CD14-positive monocyte (primary cell): ENCODE results near the gene SPATA6L. TPM values are rescaled to one million over a fixed set of nuclear protein-coding genes. Genes with fewer than 3 reads are reported as not detected.

ENCODE experiments used
- DNase-seq, 3 donors: peaks; one replicate each; pipeline ENCODE4 v3.0.0-alpha.2; 2011 to 2022
- H2AFZ ChIP-seq: 2 replicates; pipeline ENCODE4 v1.6.0; 2012; ENCODE audit warnings: mild to moderate bottlenecking, low read depth, low read length, inconsistent platforms; ENCODE audit not compliant: insufficient read depth, poor library complexity, severe bottlenecking
- H3K27ac ChIP-seq, 2 donors: 1 replicate in 1 of 2; 2 replicates in 1 of 2; pipeline ENCODE4 v1.5.1; 2012 to 2013; ENCODE audit warnings: low read length in 2 of 2, control low read depth in 1 of 2, inconsistent platforms in 1 of 2, low read depth in 1 of 2, mild to moderate bottlenecking in 1 of 2
- H3K27me3 ChIP-seq, 2 donors: one replicate each; pipeline versions ENCODE4 v1.6.0 to v1.6.1; 2011 to 2013; ENCODE audit warnings: low read length in 2 of 2; ENCODE audit not compliant: control insufficient read depth in 2 of 2, insufficient read depth in 2 of 2
- H3K36me3 ChIP-seq, 2 donors: replicated peaks in 1 of 2; 1 replicate in 1 of 2; 2 replicates in 1 of 2; pipeline versions ENCODE4 v1.5.1 to v1.6.1; 2012 to 2013; ENCODE audit warnings: low read length in 2 of 2, control low read depth in 1 of 2, inconsistent platforms in 1 of 2, mild to moderate bottlenecking in 1 of 2; ENCODE audit not compliant: insufficient read depth in 2 of 2, control insufficient read depth in 1 of 2
- H3K4me1 ChIP-seq, 2 donors: 1 replicate in 1 of 2; 2 replicates in 1 of 2; pipeline versions ENCODE4 v1.5.1 to v1.6.1; 2012 to 2013; ENCODE audit warnings: low read length in 2 of 2, control low read depth in 1 of 2, inconsistent platforms in 1 of 2, mild to moderate bottlenecking in 1 of 2, moderate library complexity in 1 of 2; ENCODE audit not compliant: insufficient read depth in 2 of 2, control insufficient read depth in 1 of 2
- H3K4me2 ChIP-seq: replicated peaks from 2 replicates; pipeline ENCODE3; 2012; ENCODE audit warnings: low read length, moderate library complexity, mild to moderate bottlenecking; ENCODE audit not compliant: poor library complexity, severe bottlenecking; ENCODE audit errors: extremely low read depth
- H3K4me3 ChIP-seq, 3 experiments: fragments of 200-600 bp in 1 of 3; sonication (generic) in 1 of 3; replicated peaks in 1 of 3; 1 replicate in 2 of 3; 2 replicates in 1 of 3; pipeline ENCODE4 v1.5.1; 2011 to 2013; ENCODE audit warnings: low read length in 3 of 3, mild to moderate bottlenecking in 3 of 3, control low read depth in 2 of 3, low read depth in 2 of 3, inconsistent platforms in 1 of 3, moderate library complexity in 1 of 3
- H3K79me2 ChIP-seq: 2 replicates; pipeline ENCODE4 v1.6.0; 2012; ENCODE audit warnings: mild to moderate bottlenecking, control low read depth, inconsistent platforms, low read length, moderate library complexity; ENCODE audit not compliant: insufficient read depth
- H3K9ac ChIP-seq: 2 replicates; pipeline ENCODE4 v1.6.0; 2017; ENCODE audit warnings: low read length, mild to moderate bottlenecking; ENCODE audit not compliant: insufficient read depth, poor library complexity, severe bottlenecking
- H3K9me3 ChIP-seq, 2 donors: replicated peaks in 1 of 2; 1 replicate in 1 of 2; 2 replicates in 1 of 2; pipeline versions ENCODE4 v1.5.1 to v1.6.1; 2012 to 2013; ENCODE audit warnings: low read length in 2 of 2, control low read depth in 1 of 2; ENCODE audit not compliant: control insufficient read depth in 1 of 2, insufficient read depth in 1 of 2
- H4K20me1 ChIP-seq: 2 replicates; pipeline ENCODE4 v1.6.0; 2012; ENCODE audit warnings: mild to moderate bottlenecking, low read length, control low read depth, moderate library complexity; ENCODE audit not compliant: insufficient read depth
- H3K27ac Mint-ChIP-seq, 7 donors: one replicate each; pipeline ENCODE4 v1.8.0; 2020; ENCODE audit warnings: mild to moderate bottlenecking in 7 of 7, mixed read lengths in 7 of 7, moderate library complexity in 6 of 7, inconsistent platforms in 2 of 7
- H3K27me3 Mint-ChIP-seq, 3 donors: one replicate each; pipeline ENCODE4 v1.8.0; 2021 to 2022; ENCODE audit warnings: low read depth in 3 of 3, mild to moderate bottlenecking in 3 of 3, mixed read lengths in 3 of 3, moderate library complexity in 3 of 3, inconsistent platforms in 1 of 3
- H3K36me3 Mint-ChIP-seq, 2 donors: one replicate each; pipeline ENCODE4 v1.8.0; 2020; ENCODE audit warnings: mixed read lengths in 2 of 2, inconsistent platforms in 1 of 2, mild to moderate bottlenecking in 1 of 2
- H3K4me1 Mint-ChIP-seq: one replicate; pipeline ENCODE4 v1.8.0; 2020; ENCODE audit warnings: mild to moderate bottlenecking, mixed read lengths
- H3K4me3 Mint-ChIP-seq, 2 donors: one replicate each; pipeline ENCODE4 v1.8.0; 2020; ENCODE audit warnings: mild to moderate bottlenecking in 2 of 2, mixed read lengths in 2 of 2, moderate library complexity in 1 of 2
- H3K9me3 Mint-ChIP-seq, 7 donors: one replicate each; pipeline ENCODE4 v1.8.0; 2020 to 2022; ENCODE audit warnings: mixed read lengths in 7 of 7, mild to moderate bottlenecking in 6 of 7, moderate library complexity in 6 of 7, inconsistent platforms in 2 of 7
- CTCF ChIP-seq: fragments of 200-600 bp; IDR thresholded peaks from one replicate; pipeline ENCODE4 v1.8.0; 2022; ENCODE audit warnings: antibody characterized with exemption, mild to moderate bottlenecking
- WGBS: methylation state at CpG from one replicate; pipeline ENCODE4 v1.1.5; 2013; ENCODE audit warnings: missing lambda C conversion rate; ENCODE audit not compliant: insufficient coverage; 5-methylcytosine and 5-hydroxymethylcytosine counted together
- intact Hi-C, 2 donors: fragments of 100-400 bp; cut with micrococcal nuclease; formaldehyde crosslinking; loops; one replicate each; pipeline versions ENCODE4 v1.15.0 to v1.15.1; 2023
- polyA plus RNA-seq, 3 donors: library from polyadenylated mRNA; depleted of rRNA in 1 of 3; unstranded in 2 of 3; stranded (reverse) in 1 of 3; fragments of 300-500 nt in 2 of 3; fragments of >200 nt in 1 of 3; fragmentation: Illumina TruSeq in 2 of 3; gene quantifications; 1 replicate in 2 of 3; 2 replicates in 1 of 3; pipeline ENCODE4 v1.2.3, GENCODE V29; 2012 to 2021

The SPATA6L gene
- polyA plus RNA-seq, 3 donors, result not detected

- H3K27ac Mint-ChIP-seq, result peak overlapping the region in 1 of 7 donors; percentile 6
- peaks cover 38% of the 10 kb centered on the region for H3K79me2 ChIP-seq
- H3K4me3 ChIP-seq, result no peak overlapping the region
- no peaks in the 10 kb centered on the region for H3K27me3 Mint-ChIP-seq
- H3K9ac ChIP-seq, result no peak overlapping the region
- peaks cover 13 to 17% of the 10 kb centered on the region in 2 donors for H3K4me1 ChIP-seq
- H3K4me1 Mint-ChIP-seq, result peaks cover 3% of the 10 kb centered on the region
- no peaks in the 10 kb centered on the region for H4K20me1 ChIP-seq
- H3K27me3 ChIP-seq, result no peaks in the 10 kb centered on the region
- intact Hi-C loops, result loop anchor here in 1 of 2 donors (5.0 kb wide), 1 partner anchor 107 kb away; the partner anchor contains the start of gene RCL1
- H3K27ac ChIP-seq, result no peak overlapping the region
- H3K9me3 Mint-ChIP-seq, result no peaks in the 10 kb centered on the region
- H3K4me2 ChIP-seq, result no peak overlapping the region
- no peak for TF ChIP-seq CTCF
- peaks cover 33 to 47% of the 10 kb centered on the region in 2 donors for H3K36me3 ChIP-seq
- no peak for DNase-seq
- H3K4me3 Mint-ChIP-seq, result no peak overlapping the region
- H2AFZ ChIP-seq, result no peak overlapping the region
- WGBS, result 95% methylated on average over 4 of the region's 4 CpGs
- H3K9me3 ChIP-seq, result no peaks in the 10 kb centered on the region
- H3K36me3 Mint-ChIP-seq, result peaks cover 30 to 46% of the 10 kb centered on the region in 2 donors
These were observed 18.5 kb upstream of the SPATA6L start for GRCh38 chr9:4684820-4685219.

GRCh38 chr9:4680750-4681149 lies 14.5 kb upstream of the SPATA6L start:
- Mint-ChIP-seq H3K9me3 (no peaks in the 10 kb centered on the region), H3K27ac (no peak overlapping the region), H3K36me3 (peaks cover 14 to 17% of the 10 kb centered on the region in 2 donors), H3K27me3 (peaks cover 0 to 4% (median 1%) of the 10 kb centered on the region in 3 donors), H3K4me1 (peaks cover 3% of the 10 kb centered on the region), H3K4me3 (no peak overlapping the region)
- no peak overlapping the region for H3K9ac ChIP-seq
- intact Hi-C loops, result loop anchor here in 1 of 2 donors (5.0 kb wide), 1 partner anchor 112 kb away; the partner anchor contains the start of gene RCL1
- peak overlapping the region in 1 of 2 donors; percentile 95 for H3K27ac ChIP-seq
- TF ChIP-seq CTCF, result no peak
- peak overlapping the region in 2 of 3 experiments; percentile 66 to 80 for H3K4me3 ChIP-seq
- H2AFZ ChIP-seq, result peak overlapping the region; percentile 90
- no CpG with 5 or more reads among the region's 2 CpGs for WGBS
- peak; percentile 40 to 67 (median 62) for DNase-seq
- peaks cover 21 to 28% of the 10 kb centered on the region in 2 donors for H3K4me1 ChIP-seq
- H3K79me2 ChIP-seq, result peaks cover 35% of the 10 kb centered on the region
- no peaks in the 10 kb centered on the region for H3K27me3 ChIP-seq
- peak overlapping the region; percentile 91 for H3K4me2 ChIP-seq
- H3K36me3 ChIP-seq, result peaks cover 12 to 13% of the 10 kb centered on the region in 2 donors
- no peaks in the 10 kb centered on the region for H3K9me3 ChIP-seq
- H4K20me1 ChIP-seq, result no peaks in the 10 kb centered on the region
